ENCODE results near the gene GOLGA6C.
"Not testable (repeated sequence)": the region's sequence is repeated elsewhere in the genome, so short reads cannot be mapped to it uniquely, and the experiment has no call there.

Gene GOLGA6C

GRCh38 chr15:75223688-75224087 is 34.4 kb upstream of the GOLGA6C start:
- no peak for TF ChIP-seq POLR2A (IDR thresholded peaks at IDR 0.05; ENCODE audit: low read depth, low read length)
- DNase-seq (ENCODE audit: insufficient read length, low spot score) (no peak), FAIRE-seq (no peak)

- no peak for TF ChIP-seq POLR2A (IDR thresholded peaks at IDR 0.05; ENCODE audit: low read depth, low read length)
- no peak for DNase-seq (ENCODE audit: insufficient read length, low spot score)
- no peak for FAIRE-seq
These were observed 33.9 kb upstream of the GOLGA6C start for GRCh38 chr15:75224281-75224680.

DNA sequence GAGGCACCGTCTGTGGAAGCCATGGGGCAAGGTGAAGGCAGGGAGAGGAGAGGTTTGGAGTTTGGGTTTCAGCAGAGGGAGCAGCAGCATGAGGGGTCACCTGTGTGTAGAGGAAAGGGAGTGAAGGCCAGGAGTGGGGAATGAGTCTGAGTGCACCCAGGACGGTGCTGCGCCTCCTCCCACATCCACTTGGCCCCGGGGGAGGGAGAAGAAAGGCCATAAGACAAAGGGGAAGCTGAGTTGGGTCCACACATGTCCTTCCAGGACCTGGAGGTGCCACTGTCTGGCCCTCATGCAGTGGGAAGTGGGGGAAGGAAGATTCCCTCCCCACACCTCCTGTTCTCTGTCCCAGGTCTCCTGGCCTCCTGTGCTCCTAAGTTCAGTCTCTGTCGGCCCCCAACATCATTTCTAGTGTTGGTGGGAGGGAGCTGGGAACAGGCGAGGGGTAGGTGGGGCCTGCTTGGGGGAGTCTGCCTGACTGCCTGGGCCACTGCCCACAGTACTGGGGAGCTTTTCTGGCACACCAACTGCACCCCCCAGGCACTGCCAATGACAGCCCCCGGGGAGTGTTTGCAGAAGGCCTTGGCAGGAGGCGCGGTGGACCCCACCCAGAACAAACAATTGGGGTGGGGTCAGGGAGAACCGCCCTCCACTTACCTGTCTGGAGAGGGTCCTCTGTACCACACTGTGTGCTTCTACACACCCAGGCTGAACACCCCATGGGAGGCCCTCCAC is 32.9 kb upstream of the GOLGA6C start:
- not testable (repeated sequence) for DNase-seq (ENCODE audit: insufficient read length, low spot score); FAIRE-seq

DNA sequence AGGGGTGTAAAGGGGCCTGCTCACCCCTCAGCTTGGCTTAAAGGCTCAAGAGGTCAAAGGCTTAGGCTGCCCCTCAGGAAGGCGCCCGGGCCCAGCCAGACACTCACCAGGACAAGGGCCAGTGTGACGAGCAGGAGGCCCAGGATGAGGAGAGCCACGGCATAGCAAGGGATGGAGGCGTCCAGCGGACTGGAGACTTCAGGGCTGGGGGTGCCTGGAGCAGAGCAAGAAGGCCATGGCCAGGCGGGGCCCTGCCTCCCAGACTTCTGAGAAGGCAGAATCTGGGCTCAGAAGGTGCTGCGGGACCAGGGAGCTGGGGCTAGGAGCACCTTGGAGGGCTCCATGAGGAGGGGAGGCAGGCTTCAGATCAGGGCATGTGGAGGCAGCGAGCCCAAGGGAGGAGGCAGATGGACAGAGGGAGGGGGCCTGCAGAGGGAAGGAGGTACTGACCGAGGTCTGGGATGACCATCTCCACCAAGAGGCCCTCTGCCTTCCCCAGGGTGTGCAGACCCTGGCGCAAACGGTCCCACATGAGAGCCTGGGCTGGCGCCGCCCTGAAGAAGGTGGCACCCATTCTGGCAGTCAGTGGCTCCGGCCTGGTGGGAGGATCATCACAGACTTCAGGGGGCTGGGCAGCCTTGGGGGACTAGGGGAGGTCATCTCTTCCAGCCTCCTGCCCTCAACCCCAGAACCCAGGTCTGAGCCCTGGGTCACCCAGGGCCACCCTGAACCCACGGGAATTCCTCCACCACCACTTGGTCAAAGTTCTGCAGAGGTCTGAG is 32.0 kb upstream of the GOLGA6C start:
- FAIRE-seq (no peak), DNase-seq (ENCODE audit: insufficient read length, low spot score) (no peak)
- no peak for TF ChIP-seq POLR2A (IDR thresholded peaks at IDR 0.05; ENCODE audit: low read depth, low read length)

- DNase-seq (ENCODE audit: insufficient read length, low spot score); FAIRE-seq: not testable (repeated sequence)
These were observed 31.0 kb upstream of the GOLGA6C start for GRCh38 chr15:75227112-75227511.

DNA sequence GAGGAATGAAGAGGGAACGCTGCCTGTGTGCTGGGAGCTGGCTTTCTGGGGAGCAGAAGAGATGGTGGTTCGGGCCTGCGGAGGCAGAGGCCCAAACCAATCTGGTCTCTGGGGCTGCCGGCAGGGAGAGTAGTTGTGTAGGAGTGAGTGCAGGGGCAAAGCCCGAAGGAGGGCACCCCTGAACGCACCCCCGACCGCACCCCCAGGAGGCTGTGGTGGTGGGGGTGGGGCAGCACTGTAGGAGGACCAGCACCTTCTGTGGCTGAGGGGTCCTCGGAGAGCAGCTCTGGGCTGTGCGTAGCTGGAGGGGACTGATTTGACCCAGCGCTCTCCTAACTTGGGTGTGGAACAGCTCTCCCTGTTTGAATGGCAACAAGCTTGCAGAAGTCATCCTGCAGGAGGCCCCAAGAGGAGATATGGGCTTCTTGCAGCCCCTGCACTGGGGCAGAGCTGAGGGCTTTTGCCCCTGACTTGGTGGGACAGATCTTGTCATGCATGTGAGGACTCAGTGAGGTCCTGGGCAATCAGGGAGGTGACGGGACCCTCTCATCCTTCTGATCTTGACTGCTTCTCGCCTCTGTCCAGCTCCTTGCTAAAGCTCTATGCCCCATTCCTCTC is 30.4 kb upstream of the GOLGA6C start:
- FAIRE-seq (no peak), DNase-seq (ENCODE audit: insufficient read length, low spot score) (no peak)
- no peak for TF ChIP-seq POLR2A (IDR thresholded peaks at IDR 0.05; ENCODE audit: low read depth, low read length)

GRCh38 chr15:75228787-75229186 is 29.3 kb upstream of the GOLGA6C start:
- no peak for TF ChIP-seq POLR2A (IDR thresholded peaks at IDR 0.05; ENCODE audit: low read depth, low read length)
- no peak for DNase-seq (ENCODE audit: insufficient read length, low spot score)
- no peak for FAIRE-seq

DNA sequence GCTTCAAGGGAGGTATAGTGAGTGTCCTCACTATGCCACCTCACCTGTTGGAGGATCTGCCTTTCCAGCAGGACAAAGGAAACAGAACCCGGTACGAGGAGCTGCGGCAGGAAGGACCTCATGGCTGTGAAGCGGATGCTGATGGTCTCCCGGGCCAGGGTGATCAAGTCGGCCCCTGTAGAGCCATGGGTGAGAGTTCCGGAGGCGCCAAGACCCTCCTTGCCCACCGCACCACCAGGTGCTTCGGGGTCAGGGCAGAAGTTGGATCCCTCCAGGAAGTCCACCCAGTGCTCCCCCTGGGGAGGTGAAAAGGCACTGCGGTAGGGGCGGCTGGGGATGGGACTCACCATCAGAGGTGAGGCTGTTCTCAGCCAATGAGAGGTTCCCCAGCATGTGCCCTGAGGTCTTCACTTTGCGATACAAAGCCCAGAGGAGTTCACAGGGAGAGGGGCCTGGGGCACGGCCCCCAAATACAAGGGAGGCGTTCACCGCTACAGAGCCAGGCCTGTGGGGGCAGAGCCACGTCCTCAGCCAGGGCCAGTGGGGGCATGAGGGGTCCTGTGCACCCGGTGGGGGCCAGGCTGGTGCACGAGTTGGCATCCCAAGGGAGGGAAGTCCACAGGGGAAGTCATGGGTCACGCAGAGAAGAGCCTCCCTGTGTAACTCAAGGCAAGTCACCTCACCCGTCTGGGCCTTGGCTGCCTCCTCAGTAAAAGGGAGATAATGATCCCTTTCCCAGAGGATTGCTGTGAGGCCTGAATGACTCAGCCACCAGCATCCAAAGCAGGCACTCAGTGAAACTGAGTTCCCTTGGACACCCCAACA is 28.7 kb upstream of the GOLGA6C start:
- DNase-seq (ENCODE audit: insufficient read length, low spot score): no peak
- TF ChIP-seq POLR2A (IDR thresholded peaks at IDR 0.05; ENCODE audit: low read depth, low read length): no peak
- no peak for FAIRE-seq

DNA sequence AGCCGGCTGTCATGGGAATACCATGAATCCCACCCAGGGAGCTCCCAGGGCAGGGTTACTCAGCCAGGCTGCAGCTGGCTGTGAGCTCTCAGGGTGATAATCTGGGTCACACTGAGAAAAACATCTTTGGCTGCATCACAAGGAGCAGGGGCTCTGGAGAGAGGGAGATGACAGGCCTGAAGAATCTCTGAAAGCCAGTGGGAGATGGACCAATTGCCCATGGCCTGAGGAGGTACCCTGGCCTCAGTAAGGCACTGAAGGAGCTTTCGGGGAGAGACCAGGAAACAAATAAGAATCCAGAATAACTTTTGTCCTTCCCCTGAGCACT is 28.2 kb upstream of the GOLGA6C start:
- FAIRE-seq (no peak), DNase-seq (ENCODE audit: insufficient read length, low spot score) (no peak)
- TF ChIP-seq POLR2A (IDR thresholded peaks at IDR 0.05; ENCODE audit: low read depth, low read length): no peak

DNA sequence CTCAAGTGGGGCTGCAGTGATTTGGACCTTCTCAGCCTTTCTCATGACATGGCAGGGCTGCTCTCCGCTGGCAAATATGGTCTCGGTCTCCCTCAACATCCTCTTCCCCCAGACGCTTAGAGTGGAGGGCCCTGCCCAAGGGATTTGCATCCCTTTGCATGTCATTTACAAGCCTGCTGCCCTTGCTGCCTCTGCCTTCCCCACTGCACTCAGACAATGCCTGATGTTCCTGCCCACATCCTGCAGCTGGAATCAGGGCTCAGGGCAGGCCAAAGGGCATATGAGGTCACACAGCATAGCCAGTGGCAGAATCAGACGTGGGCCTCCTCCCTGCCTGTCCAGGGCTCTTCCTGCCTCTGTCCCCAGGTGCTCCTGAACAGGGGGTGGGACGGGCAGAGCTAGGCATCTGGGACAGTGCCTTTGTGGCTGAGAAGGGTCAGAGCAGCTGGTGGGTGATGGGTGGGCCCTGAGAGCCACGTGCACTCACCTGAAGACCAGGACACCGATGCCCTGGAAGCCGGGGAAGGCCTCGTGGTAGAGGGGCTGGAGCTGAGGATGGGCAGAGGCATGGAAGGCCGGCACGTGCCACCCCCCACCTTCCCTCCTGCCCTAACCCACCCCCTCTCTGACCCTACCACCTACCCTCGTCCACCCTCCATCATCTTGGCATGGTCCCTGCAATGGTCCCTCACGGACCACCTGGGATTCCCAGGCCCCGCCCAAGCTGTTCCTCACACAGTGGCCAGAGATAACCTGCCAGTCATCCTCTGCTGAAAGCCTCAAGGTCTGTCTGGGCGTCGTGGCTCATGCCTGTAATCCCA is 27.4 kb upstream of the GOLGA6C start:
- no peak for TF ChIP-seq POLR2A (IDR thresholded peaks at IDR 0.05; ENCODE audit: low read depth, low read length)
- DNase-seq (ENCODE audit: insufficient read length, low spot score) (no peak), FAIRE-seq (no peak)

GRCh38 chr15:75231836-75232235 is 26.3 kb upstream of the GOLGA6C start:
- no peak for TF ChIP-seq POLR2A (IDR thresholded peaks at IDR 0.05; ENCODE audit: low read depth, low read length)
- FAIRE-seq (no peak), DNase-seq (ENCODE audit: insufficient read length, low spot score) (no peak)

- no peak for TF ChIP-seq POLR2A (IDR thresholded peaks at IDR 0.05; ENCODE audit: low read depth, low read length)
- DNase-seq (ENCODE audit: insufficient read length, low spot score): no peak
- FAIRE-seq: no peak
These were observed 25.8 kb upstream of the GOLGA6C start for GRCh38 chr15:75232252-75232813.

Data from H54 (cell line).